Mesendoderm (in vitro differentiated cells): Measurements from ENCODE around the gene CDC14A.

Source experiments
- DNase-seq: peaks from one replicate; pipeline ENCODE4 v3.0.0; 2013
- H2AK5ac ChIP-seq: 2 replicates; pipeline ENCODE4 v1.6.1; 2013; ENCODE audit warnings: low read length, inconsistent platforms
- H2BK120ac ChIP-seq: 2 replicates; pipeline ENCODE4 v1.6.1; 2013; ENCODE audit warnings: low read depth, mild to moderate bottlenecking, low read length, moderate library complexity, mixed read lengths
- H2BK15ac ChIP-seq: replicated peaks from 2 replicates; pipeline ENCODE4 v1.6.1; 2013; ENCODE audit warnings: low read depth, mild to moderate bottlenecking, moderate library complexity
- H2BK5ac ChIP-seq: 2 replicates; pipeline ENCODE4 v1.6.1; 2013; ENCODE audit warnings: low read length, inconsistent platforms
- H3K18ac ChIP-seq: 2 replicates; pipeline ENCODE4 v1.6.1; 2013; ENCODE audit warnings: mild to moderate bottlenecking, low read length, mixed read lengths
- H3K23ac ChIP-seq: one replicate; pipeline ENCODE4 v1.6.1; 2013; ENCODE audit warnings: low read length
- H3K27ac ChIP-seq: 2 replicates; pipeline ENCODE4 v1.5.1; 2013; ENCODE audit warnings: low read depth, mild to moderate bottlenecking, inconsistent platforms, low read length, moderate library complexity
- H3K27me3 ChIP-seq: 2 replicates; pipeline ENCODE4 v1.6.1; 2013; ENCODE audit warnings: low read length, control low read depth, mild to moderate bottlenecking, inconsistent platforms; ENCODE audit not compliant: insufficient read depth, poor library complexity
- H3K36me3 ChIP-seq: 2 replicates; pipeline ENCODE4 v1.6.1; 2013; ENCODE audit warnings: low read length, inconsistent platforms; ENCODE audit not compliant: control insufficient read depth, insufficient read depth
- H3K4ac ChIP-seq: one replicate; pipeline ENCODE4 v1.6.1; 2013; ENCODE audit warnings: low read depth, mild to moderate bottlenecking, low read length, moderate library complexity
- H3K4me1 ChIP-seq: 2 replicates; pipeline ENCODE4 v1.6.1; 2013; ENCODE audit warnings: low read depth, low read length, inconsistent platforms; ENCODE audit not compliant: control insufficient read depth
- H3K4me2 ChIP-seq: 2 replicates; pipeline ENCODE4 v1.6.1; 2013; ENCODE audit warnings: low read length
- H3K4me3 ChIP-seq: 2 replicates; pipeline ENCODE4 v1.5.1; 2013; ENCODE audit warnings: mild to moderate bottlenecking, low read length
- H3K56ac ChIP-seq: one replicate; pipeline ENCODE4 v1.6.1; 2013; ENCODE audit warnings: low read length
- H3K79me1 ChIP-seq: 2 replicates; pipeline ENCODE4 v1.6.1; 2013; ENCODE audit warnings: low read length, inconsistent platforms
- H3K79me2 ChIP-seq: 2 replicates; pipeline ENCODE4 v1.6.1; 2013; ENCODE audit warnings: mild to moderate bottlenecking, low read length; ENCODE audit not compliant: control insufficient read depth, insufficient read depth
- H3K9ac ChIP-seq: 2 replicates; pipeline ENCODE4 v1.6.1; 2013; ENCODE audit warnings: low read length, inconsistent platforms
- H4K5ac ChIP-seq: one replicate; pipeline ENCODE4 v1.6.1; 2013; ENCODE audit warnings: low read length
- H4K8ac ChIP-seq: one replicate; pipeline ENCODE4 v1.6.1; 2013; ENCODE audit warnings: low read depth, mild to moderate bottlenecking, control low read depth, low read length, moderate library complexity
- WGBS: extraction: QIAGEN DNeasy Blood & Tissue Kit; methylation state at CpG from one replicate; pipeline ENCODE4 v1.1.7; 2013; ENCODE audit warnings: low lambda C conversion rate, missing lambda C conversion rate; ENCODE audit not compliant: insufficient coverage; ENCODE audit errors: extremely low coverage; 5-methylcytosine and 5-hydroxymethylcytosine counted together

CDC14A gene

DNA sequence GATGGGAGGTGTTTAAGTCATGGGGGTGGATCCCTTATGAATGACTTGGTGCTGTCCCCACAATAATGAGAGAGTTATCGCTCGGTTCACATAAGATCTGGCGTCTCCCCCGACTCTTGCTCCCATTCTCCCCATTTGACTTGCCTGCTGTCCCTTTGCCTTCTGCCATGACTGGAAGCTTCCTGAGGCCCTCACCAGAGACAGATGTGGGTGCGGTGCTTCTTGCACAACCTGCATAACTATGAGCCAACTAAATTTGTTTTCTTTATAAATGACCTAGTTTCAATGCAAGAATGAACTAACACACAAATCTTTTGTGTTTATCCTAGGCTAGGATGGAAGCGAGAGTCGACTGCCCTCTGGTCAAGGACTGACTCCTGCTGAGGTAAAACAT lies 31.2 kb upstream of the CDC14A start:
- Histone ChIP-seq H3K79me1 (no peaks in the 10 kb centered on the region), H4K8ac (no peak overlapping the region), H2BK120ac (no peak overlapping the region), H3K9ac (no peak overlapping the region), H3K4me3 (no peak overlapping the region), H3K4me2 (no peak overlapping the region), H3K27ac (no peak overlapping the region), H2BK15ac (no peak overlapping the region), H4K5ac (no peak overlapping the region), H3K4ac (no peak overlapping the region), H2AK5ac (no peak overlapping the region), H3K4me1 (no peaks in the 10 kb centered on the region), H3K36me3 (no peaks in the 10 kb centered on the region), H3K27me3 (no peaks in the 10 kb centered on the region), H3K18ac (no peak overlapping the region), H3K23ac (no peak overlapping the region), H3K79me2 (no peaks in the 10 kb centered on the region), H3K56ac (no peak overlapping the region), H2BK5ac (no peak overlapping the region)
- no CpG with 5 or more reads among the region's 7 CpGs for WGBS
- no peak for DNase-seq

DNA sequence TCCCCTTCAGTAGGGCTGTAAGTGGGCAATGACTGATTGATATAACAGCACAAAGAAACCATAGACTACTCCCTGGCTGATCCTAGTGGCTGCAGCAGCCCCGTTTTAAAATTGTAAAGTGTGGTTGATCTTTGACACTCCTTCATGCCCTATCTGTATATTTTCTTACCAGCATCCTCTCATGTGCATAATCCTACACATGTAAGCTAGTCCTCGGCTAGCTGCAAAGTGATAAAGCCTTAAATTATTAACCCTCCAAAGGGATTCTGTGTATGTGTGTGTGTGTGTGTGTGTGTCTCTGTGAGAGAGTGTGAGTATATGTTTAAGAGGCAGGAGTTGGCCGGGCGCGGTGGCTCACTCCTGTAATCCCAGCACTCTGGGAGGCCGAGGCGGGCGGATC lies 30.8 kb upstream of the CDC14A start:
- no peak overlapping the region for H3K4me3 ChIP-seq
- no peak overlapping the region for H3K4ac ChIP-seq
- no peak overlapping the region for H4K5ac ChIP-seq
- H2BK5ac ChIP-seq, result no peak overlapping the region
- H3K27me3 ChIP-seq, result no peaks in the 10 kb centered on the region
- no peaks in the 10 kb centered on the region for H3K36me3 ChIP-seq
- no peak overlapping the region for H3K23ac ChIP-seq
- no peak overlapping the region for H3K56ac ChIP-seq
- no peaks in the 10 kb centered on the region for H3K4me1 ChIP-seq
- no CpG with 5 or more reads among the region's 8 CpGs for WGBS
- H2BK120ac ChIP-seq, result no peak overlapping the region
- no peak overlapping the region for H3K4me2 ChIP-seq
- H3K9ac ChIP-seq, result no peak overlapping the region
- H2BK15ac ChIP-seq, result no peak overlapping the region
- no peak overlapping the region for H4K8ac ChIP-seq
- H3K79me1 ChIP-seq, result no peaks in the 10 kb centered on the region
- no peak overlapping the region for H3K18ac ChIP-seq
- no peaks in the 10 kb centered on the region for H3K79me2 ChIP-seq
- no peak overlapping the region for H2AK5ac ChIP-seq
- H3K27ac ChIP-seq, result no peak overlapping the region
- DNase-seq, result no peak

DNA sequence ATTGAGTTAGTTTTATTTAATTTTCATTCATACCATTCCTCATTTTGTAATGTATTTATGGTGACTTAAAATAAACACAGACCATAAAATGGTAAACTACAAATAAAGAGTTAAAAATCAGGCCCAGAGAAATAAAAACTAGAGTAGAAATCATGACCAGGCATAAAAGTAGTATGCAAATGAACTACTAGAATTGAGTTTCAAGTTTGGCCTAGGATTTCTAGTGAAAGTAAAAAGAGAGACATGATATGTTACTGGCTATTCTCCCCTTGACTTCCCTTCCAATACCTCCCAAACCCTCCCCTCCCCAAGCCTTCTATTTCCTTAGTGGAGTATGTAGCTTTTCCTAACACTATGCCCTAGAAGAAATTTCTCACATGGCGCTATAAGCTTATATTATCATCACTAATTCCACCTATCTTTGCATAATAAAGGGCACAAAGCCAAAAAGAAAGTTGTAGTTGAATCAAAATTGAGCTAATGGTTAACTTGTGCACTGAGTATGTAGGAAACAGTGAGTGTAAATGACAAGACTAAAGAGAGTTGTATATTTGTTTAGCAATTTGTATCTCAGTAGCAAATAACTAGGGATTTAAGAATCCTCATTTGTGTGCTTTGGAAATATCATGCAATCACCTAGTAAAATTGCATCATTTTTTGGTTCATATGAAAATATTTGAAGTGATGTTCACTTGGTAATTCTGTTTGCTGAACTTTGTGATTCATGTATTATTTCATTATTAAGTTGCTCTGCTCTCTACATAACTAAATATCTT lies 29.7 kb upstream of the CDC14A start:
- H3K36me3 ChIP-seq, result no peaks in the 10 kb centered on the region
- no peak overlapping the region for H4K5ac ChIP-seq
- no peak overlapping the region for H3K27ac ChIP-seq
- no peak overlapping the region for H3K56ac ChIP-seq
- H2BK5ac ChIP-seq, result no peak overlapping the region
- no peak overlapping the region for H3K18ac ChIP-seq
- no peak overlapping the region for H2BK120ac ChIP-seq
- DNase-seq, result no peak
- H3K27me3 ChIP-seq, result no peaks in the 10 kb centered on the region
- H3K9ac ChIP-seq, result no peak overlapping the region
- no peak overlapping the region for H4K8ac ChIP-seq
- no peaks in the 10 kb centered on the region for H3K4me1 ChIP-seq
- H3K79me2 ChIP-seq, result no peaks in the 10 kb centered on the region
- no peak overlapping the region for H3K23ac ChIP-seq
- no peaks in the 10 kb centered on the region for H3K79me1 ChIP-seq
- H2BK15ac ChIP-seq, result no peak overlapping the region
- H3K4ac ChIP-seq, result no peak overlapping the region
- no peak overlapping the region for H3K4me2 ChIP-seq
- H3K4me3 ChIP-seq, result no peak overlapping the region
- H2AK5ac ChIP-seq, result no peak overlapping the region
- WGBS, result no CpG with 5 or more reads among the region's 1 CpG

DNA sequence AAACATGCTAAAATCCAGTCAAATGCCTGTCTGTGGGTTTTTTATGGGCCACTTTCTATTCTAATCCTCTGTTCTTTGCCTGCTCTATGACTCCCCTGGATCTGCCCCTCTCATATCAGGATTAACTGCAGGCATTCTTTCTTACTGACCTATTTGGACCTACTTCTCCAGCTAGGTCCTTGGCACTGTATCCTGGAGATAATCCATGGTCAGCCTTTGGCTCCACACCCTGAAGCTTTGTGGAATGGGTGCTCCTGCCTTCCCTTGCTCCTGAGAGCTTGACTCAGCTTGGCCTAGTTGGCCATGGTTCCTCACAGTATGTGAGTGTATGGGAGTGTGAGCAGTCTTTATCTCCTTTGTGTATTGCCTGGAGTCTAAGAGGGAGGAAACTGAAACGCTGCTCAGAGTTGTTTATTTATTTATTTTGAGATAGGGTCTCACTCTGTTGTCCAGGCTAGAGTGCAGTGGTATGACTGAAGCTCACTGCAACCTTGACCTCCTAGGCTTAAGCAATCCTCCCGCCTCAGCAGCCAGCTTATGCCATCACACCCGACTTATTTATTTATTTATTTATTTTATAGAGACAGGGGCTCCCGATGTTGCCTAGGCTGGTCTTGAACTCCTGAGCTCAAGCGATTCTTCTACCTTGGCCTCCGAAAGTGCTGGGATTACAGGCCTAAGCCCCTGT lies 28.7 kb upstream of the CDC14A start:
- Histone ChIP-seq H3K4ac (no peak overlapping the region), H4K5ac (no peak overlapping the region), H4K8ac (no peak overlapping the region), H3K36me3 (no peaks in the 10 kb centered on the region), H3K79me2 (no peaks in the 10 kb centered on the region), H2BK5ac (no peak overlapping the region), H3K4me3 (no peak overlapping the region), H3K4me1 (no peaks in the 10 kb centered on the region), H3K18ac (no peak overlapping the region), H3K27me3 (no peaks in the 10 kb centered on the region), H3K79me1 (no peaks in the 10 kb centered on the region), H3K27ac (no peak overlapping the region), H2BK120ac (no peak overlapping the region), H2AK5ac (no peak overlapping the region), H3K4me2 (no peak overlapping the region), H3K9ac (no peak overlapping the region), H2BK15ac (no peak overlapping the region), H3K56ac (no peak overlapping the region), H3K23ac (no peak overlapping the region)
- DNase-seq, result no peak
- no CpG with 5 or more reads among the region's 6 CpGs for WGBS

DNA sequence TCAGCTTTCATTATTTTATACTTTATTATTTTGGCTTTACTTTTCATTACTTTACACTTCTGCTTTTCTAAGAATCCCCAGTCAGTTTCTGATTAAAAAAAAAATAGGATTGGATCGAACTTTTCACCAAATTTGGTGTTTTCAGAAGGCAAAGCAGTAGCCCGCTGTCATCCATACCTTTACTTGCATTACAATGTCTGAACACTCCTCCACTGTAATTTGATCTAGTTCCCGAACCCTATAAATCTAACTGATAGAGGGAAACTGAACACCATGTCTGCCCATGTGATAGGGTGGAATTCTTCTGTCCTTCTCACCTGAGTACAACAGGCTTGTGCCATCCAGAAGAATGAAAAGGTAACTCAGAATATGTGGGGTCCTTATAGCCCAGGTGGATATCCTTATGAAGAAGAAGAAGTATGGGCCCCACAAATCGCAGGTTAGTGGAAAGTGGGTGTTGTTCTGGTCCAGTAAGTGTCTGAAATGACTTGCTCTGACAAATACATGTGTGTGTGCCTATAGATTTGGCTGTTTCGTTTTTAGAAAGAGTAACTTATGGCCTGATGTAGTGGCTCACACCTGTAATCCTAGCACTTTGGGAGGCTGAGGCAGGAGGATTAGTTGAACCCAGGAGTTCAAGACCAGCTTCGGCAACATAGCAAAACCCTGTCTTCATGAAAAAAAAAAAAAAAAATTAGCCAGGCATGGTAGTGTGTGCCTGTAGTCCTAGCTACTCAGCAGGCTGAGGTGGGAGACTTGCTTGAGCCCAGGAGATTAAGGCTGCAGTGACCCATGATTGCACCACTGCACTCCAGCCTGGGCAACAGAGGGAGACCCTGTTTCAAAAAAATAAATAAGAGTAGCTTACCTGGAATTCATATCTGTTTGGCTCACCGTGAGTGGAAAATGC lies 26.6 kb upstream of the CDC14A start:
- Histone ChIP-seq H3K4ac (peak overlapping the region; percentile 52), H4K5ac (no peak overlapping the region), H2BK120ac (no peak overlapping the region), H3K23ac (no peak overlapping the region), H3K9ac (no peak overlapping the region), H3K4me2 (no peak overlapping the region), H3K79me2 (no peaks in the 10 kb centered on the region), H3K56ac (no peak overlapping the region), H3K36me3 (no peaks in the 10 kb centered on the region), H2AK5ac (no peak overlapping the region), H2BK15ac (no peak overlapping the region), H3K27ac (no peak overlapping the region), H3K18ac (no peak overlapping the region), H3K4me1 (no peaks in the 10 kb centered on the region), H3K4me3 (no peak overlapping the region), H3K79me1 (no peaks in the 10 kb centered on the region), H4K8ac (no peak overlapping the region), H3K27me3 (no peaks in the 10 kb centered on the region), H2BK5ac (peak overlapping the region; percentile 17)
- WGBS, result no CpG with 5 or more reads among the region's 7 CpGs
- no peak for DNase-seq
